Neural cell (in vitro differentiated cells): ENCODE data around the gene CHST11.

ENCODE experiments used
- CTCF ChIP-seq: fragments of 450-650 bp; IDR thresholded peaks from 2 replicates; pipeline ENCODE4 v1.5.1; 2014; ENCODE audit warnings: antibody characterized with exemption, mild to moderate bottlenecking, moderate library complexity; ENCODE audit not compliant: poor library complexity, severe bottlenecking
- EP300 ChIP-seq: fragments of 450-650 bp; conservative IDR thresholded peaks from 2 replicates; pipeline ENCODE4 v1.6.1; 2014; ENCODE audit warnings: antibody characterized with exemption, mild to moderate bottlenecking, moderate library complexity; ENCODE audit not compliant: poor library complexity, severe bottlenecking
- MXI1 ChIP-seq: fragments of 450-650 bp; conservative IDR thresholded peaks from 2 replicates; pipeline ENCODE4 v1.6.1; 2014; ENCODE audit warnings: antibody characterized with exemption, mild to moderate bottlenecking; ENCODE audit not compliant: poor library complexity, severe bottlenecking
- POLR2AphosphoS5 ChIP-seq: IDR thresholded peaks from 2 replicates; pipeline ENCODE4 v1.6.1; 2012
- RAD21 ChIP-seq: fragments of 450-650 bp; conservative IDR thresholded peaks from 2 replicates; pipeline ENCODE4 v1.6.1; 2014; ENCODE audit warnings: antibody characterized with exemption, mild to moderate bottlenecking, moderate library complexity
- REST ChIP-seq: IDR thresholded peaks from 2 replicates; pipeline ENCODE4 v1.6.1; 2012; ENCODE audit warnings: borderline replicate concordance
- SMC3 ChIP-seq: fragments of 450-650 bp; conservative IDR thresholded peaks from 2 replicates; pipeline ENCODE4 v1.6.1; 2014; ENCODE audit warnings: antibody characterized with exemption, mild to moderate bottlenecking, moderate library complexity; ENCODE audit not compliant: poor library complexity
- TAF1 ChIP-seq: IDR thresholded peaks from 2 replicates; pipeline ENCODE4 v1.6.1; 2012; ENCODE audit warnings: low read depth

GRCh38 chr12:104470521-104470920 is 13.8 kb downstream of the CHST11 start:
- no peak for TF ChIP-seq EP300
- no peak for TF ChIP-seq CTCF
- TF ChIP-seq RAD21: no peak
- no peak for TF ChIP-seq POLR2AphosphoS5
- TF ChIP-seq SMC3: no peak
- no peak for TF ChIP-seq REST
- TF ChIP-seq MXI1: no peak
- TF ChIP-seq TAF1: no peak
